ENCODE results near the gene SLC35A4.

The SLC35A4 gene

GRCh38 chr5:140564196-140565023, at the start of gene SLC35A4, which contains the start of gene APBB3:
Gene SLC35A4, plus strand, starts transcription at chr5:140564828. Its CDS starts 2,342 bp downstream, at chr5:140567170.
Gene APBB3, minus strand, starts transcription at chr5:140564598. Its CDS starts 353 bp downstream, at chr5:140564245.
- peak; percentile 97 for DNase-seq (ENCODE audit: low spot score)

GRCh38 chr5:140524003-140524402, 40.6 kb upstream of the SLC35A4 start:
- no peak for DNase-seq (ENCODE audit: low spot score)

- DNase-seq (ENCODE audit: low spot score), result no peak
These were observed 24.4 kb upstream of the SLC35A4 start for GRCh38 chr5:140540227-140540626.

- DNase-seq (ENCODE audit: low spot score), result no peak
These were observed 21.7 kb upstream of the SLC35A4 start for GRCh38 chr5:140542972-140543371.

GRCh38 chr5:140544986-140545385, 19.6 kb upstream of the SLC35A4 start:
- DNase-seq (ENCODE audit: low spot score), result no peak

GRCh38 chr5:140545606-140546005, 19.0 kb upstream of the SLC35A4 start:
- no peak for DNase-seq (ENCODE audit: low spot score)

GRCh38 chr5:140546851-140547507, 17.6 kb upstream of the SLC35A4 start:
- DNase-seq (ENCODE audit: low spot score), result no peak

- DNase-seq (ENCODE audit: low spot score), result peak; percentile 98
These were observed 16.9 kb upstream of the SLC35A4 start, which contains the start of gene EIF4EBP3 for GRCh38 chr5:140547508-140548299. Gene EIF4EBP3, plus strand, starts transcription at chr5:140547662. Its CDS starts 76 bp downstream, at chr5:140547738.

- no peak for DNase-seq (ENCODE audit: low spot score)
These were observed 16.3 kb upstream of the SLC35A4 start for GRCh38 chr5:140548300-140548688.

GRCh38 chr5:140548791-140549190, 15.8 kb upstream of the SLC35A4 start:
- DNase-seq (ENCODE audit: low spot score), result no peak

GRCh38 chr5:140549237-140550144, 15.1 kb upstream of the SLC35A4 start:
- peak; percentile 15 for DNase-seq (ENCODE audit: low spot score)

GRCh38 chr5:140550147-140551079, 14.2 kb upstream of the SLC35A4 start:
- no peak for DNase-seq (ENCODE audit: low spot score)

- DNase-seq (ENCODE audit: low spot score), result no peak
These were observed 12.8 kb upstream of the SLC35A4 start for GRCh38 chr5:140551872-140552271.

- no peak for DNase-seq (ENCODE audit: low spot score)
These were observed 11.0 kb upstream of the SLC35A4 start for GRCh38 chr5:140553657-140554056.

- peak; percentile 31 for DNase-seq (ENCODE audit: low spot score)
These were observed 10.2 kb upstream of the SLC35A4 start for GRCh38 chr5:140554454-140554853.

GRCh38 chr5:140555747-140556312, 8.8 kb upstream of the SLC35A4 start:
- DNase-seq (ENCODE audit: low spot score), result no peak

- DNase-seq (ENCODE audit: low spot score), result no peak
These were observed 8.2 kb upstream of the SLC35A4 start for GRCh38 chr5:140556438-140556837.

- DNase-seq (ENCODE audit: low spot score), result peak; percentile 95
These were observed 7.4 kb upstream of the SLC35A4 start, which contains the start of gene SRA1 for GRCh38 chr5:140557136-140557805. Gene SRA1, minus strand, starts transcription at chr5:140557473. Its CDS starts 21 bp downstream, at chr5:140557452.

GRCh38 chr5:140557965-140558364, 6.7 kb upstream of the SLC35A4 start:
- DNase-seq (ENCODE audit: low spot score), result no peak
